ENCODE results near the gene BRMS1.
A peak's percentile ranks its signal among the peaks of the same experiment; 100 is the strongest.

BRMS1 gene

GRCh38 chr11:66302656-66303055 is 42.2 kb downstream of the BRMS1 start:
- no peak for DNase-seq

- peak; percentile 77 to 94 for DNase-seq
These were observed 45.7 kb downstream of the BRMS1 start for GRCh38 chr11:66299186-66299585.

- DNase-seq = no peak
These were observed 47.3 kb downstream of the BRMS1 start for GRCh38 chr11:66297610-66298009.

DNA sequence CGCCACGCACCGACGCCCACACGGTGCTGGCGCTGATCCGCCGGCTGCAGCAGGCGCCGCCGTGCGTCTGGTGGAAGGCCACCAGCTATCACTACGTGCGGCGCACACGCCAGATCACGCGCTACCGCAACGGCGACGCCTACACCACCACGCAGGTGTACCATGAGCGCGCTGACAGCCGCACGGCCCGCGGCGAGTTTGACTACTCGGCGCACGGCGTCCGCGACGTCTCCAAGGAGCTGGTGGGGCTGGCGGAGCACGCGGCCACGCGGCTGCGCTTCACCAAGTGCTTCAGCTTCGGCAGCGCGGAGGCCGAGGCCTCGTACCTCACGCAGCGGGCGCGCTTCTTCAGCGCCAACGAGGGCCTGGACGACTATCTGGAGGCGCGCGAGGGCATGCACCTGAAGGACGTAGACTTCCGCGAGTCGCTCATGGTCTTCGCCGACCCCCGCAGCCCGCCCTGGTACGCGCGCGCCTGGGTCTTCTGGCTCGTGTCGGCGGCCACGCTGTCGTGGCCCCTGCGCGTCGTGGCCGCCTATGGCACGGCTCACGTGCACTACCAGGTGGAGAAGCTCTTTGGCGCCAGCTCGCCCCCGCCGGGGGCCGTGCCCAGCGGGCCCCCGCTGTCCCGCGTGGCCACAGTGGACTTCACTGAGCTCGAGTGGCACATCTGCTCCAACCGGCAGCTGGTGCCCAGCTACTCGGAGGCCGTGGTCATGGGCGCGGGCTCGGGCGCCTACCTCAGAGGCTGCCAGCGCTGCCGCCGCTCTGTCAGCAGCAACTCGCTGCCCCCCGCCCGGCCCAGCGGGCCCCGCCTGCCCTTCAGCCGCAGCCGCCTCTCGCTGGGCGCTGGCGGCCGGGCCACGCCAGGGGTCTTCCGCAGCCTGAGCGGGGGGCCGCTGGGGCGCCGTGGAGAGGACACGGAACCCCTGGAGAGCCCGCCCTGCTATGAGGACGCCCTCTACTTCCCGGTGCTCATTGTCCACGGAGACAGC is 50.0 kb downstream of the BRMS1 start:
- no peak for DNase-seq

DNA sequence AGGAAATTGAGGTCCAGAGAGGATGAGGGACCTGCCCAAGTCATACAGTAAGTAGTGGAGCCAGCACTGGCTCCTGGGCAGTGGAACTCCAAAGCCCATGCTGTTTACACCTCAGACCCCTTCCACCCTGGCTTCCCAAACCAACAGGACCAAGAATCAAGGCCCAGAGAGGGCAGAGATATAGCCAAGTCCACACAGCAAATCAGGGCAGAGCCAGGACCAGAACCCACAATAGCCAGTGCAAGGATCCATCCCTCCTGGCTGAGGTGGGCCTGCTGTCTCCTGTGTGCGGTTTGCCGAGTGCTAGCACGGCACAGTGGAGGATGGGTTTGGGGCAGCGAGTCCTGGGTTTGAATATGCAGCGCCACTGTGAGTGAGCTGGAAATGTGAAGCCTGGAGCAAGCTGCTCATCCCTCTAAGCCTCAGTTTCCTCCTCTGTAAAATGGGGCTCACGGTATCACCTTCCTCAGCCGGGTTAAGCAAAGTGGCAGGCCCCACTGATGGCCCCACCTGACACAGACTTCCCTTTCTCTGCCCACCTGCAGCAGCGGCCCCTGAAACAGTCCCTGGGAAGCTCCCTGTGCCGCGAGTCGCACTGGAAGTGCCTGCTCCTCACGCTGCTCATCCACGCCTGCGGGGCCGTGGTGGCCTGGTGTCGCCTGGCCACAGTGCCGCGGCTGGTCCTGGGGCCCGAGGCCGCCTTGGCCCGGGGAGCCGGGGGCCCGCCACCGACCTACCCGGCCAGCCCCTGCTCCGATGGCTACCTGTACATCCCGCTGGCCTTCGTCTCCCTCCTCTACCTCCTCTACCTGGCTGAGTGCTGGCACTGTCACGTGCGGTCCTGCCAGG is 50.9 kb downstream of the BRMS1 start:
- DNase-seq = no peak

DNA sequence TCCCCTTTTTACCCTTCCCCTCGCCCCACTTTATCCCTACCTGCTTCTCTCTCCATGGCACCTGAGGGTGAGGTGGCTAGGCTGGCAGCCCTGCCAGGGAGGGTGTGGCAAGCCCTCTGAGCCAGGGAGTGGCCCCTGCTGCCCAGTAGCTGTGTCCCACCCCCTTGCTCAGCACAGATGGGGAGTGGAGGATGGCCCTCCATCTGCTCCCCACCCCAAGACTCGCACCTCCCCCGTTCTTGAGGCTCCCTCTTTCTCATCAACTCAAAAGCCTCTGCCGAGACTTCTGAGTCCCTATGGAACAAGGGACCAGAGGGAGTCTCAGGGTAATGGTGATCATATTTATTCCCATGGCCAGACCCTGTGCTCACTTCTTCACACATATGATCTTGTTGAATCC is 51.6 kb downstream of the BRMS1 start:
- DNase-seq = no peak

DNA sequence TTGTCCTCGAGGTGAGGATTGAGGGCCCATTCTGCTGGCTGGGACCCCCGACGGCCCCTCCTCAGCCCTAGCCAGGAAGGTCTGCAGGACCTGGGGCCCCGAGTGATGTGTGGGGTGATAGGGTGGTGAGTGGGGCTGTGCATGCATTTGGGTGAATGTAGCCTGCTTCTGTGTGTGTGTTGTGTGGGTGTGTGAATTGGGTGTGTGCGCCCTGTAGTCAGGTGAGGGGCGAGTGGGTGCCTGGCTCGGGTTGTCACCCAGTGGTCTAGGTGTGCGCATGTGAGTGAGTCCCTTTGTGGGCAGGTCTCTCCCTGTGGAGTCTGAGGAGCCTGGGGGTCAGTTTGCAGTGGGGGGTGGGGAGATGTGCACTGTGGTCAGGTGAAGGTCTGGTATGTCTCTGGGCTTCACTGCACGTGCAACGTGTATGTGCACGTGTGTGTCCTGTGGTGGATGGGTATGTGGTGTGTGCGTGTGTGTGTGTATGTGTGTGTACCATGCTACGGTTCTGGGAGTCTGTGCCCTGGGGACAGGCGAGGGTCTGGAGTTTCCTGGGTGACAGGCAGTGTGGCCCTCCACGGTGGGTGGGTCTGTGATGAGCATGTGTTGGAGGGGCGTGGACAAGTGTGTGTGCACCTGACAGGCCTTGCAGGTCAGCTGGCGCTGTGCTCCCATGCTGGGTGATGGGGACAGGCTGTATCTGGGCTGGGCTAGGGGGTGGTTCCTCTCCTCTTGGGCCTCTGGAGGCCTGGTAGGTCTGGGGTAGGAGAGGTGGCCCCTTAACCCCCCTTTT is 52.2 kb downstream of the BRMS1 start:
- DNase-seq = no peak

GRCh38 chr11:66291706-66292542 is 53.0 kb downstream of the BRMS1 start, which contains the start of gene TMEM151A:
Gene TMEM151A (plus strand): TSS chr11:66291894. CDS start chr11:66292014, 120 bp downstream.
- peak in 1 of 2 donors; percentile 34 for DNase-seq

- DNase-seq = no peak
These were observed 53.6 kb downstream of the BRMS1 start for GRCh38 chr11:66291303-66291705.

GRCh38 chr11:66290330-66290621 is 54.6 kb downstream of the BRMS1 start:
- no peak for DNase-seq

DNA sequence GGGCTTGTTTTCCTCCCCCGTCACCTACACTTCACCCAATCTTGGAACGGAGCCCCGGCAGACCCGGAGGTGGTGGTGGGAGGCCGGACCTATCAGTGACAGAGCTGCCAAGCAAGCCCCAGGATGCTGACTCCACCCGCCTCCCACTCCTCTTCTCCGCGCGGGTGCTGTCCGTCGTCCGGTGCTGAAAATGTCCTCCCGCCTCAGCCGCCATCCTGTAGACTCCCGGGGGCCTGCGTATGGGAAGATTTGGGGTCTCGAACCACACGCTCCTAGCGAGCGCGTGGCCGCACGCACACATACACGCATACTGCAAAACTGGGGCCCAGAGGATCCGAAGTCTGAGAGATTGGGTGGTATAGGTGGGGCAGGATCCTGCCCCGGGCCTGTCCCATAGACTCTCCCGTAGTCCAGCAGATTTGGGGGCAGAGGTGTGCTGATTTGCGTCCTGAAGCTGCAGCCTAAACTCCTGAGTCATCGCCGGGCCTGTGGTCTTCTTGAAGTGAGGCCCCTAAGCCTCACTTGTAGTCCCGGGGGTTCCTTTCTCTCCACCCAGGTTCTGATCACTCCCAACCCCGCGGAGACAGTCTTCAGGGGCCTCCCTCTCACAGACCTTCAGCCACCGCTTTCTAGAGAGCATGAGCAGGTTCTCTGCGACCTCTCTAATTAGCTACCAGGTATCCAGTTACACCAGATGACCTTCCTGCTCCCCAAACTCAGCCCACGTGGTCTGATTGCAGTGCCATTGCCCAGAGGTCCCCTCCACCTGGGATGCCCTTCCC is 55.2 kb downstream of the BRMS1 start:
- peak; percentile 65 to 87 for DNase-seq

DNA sequence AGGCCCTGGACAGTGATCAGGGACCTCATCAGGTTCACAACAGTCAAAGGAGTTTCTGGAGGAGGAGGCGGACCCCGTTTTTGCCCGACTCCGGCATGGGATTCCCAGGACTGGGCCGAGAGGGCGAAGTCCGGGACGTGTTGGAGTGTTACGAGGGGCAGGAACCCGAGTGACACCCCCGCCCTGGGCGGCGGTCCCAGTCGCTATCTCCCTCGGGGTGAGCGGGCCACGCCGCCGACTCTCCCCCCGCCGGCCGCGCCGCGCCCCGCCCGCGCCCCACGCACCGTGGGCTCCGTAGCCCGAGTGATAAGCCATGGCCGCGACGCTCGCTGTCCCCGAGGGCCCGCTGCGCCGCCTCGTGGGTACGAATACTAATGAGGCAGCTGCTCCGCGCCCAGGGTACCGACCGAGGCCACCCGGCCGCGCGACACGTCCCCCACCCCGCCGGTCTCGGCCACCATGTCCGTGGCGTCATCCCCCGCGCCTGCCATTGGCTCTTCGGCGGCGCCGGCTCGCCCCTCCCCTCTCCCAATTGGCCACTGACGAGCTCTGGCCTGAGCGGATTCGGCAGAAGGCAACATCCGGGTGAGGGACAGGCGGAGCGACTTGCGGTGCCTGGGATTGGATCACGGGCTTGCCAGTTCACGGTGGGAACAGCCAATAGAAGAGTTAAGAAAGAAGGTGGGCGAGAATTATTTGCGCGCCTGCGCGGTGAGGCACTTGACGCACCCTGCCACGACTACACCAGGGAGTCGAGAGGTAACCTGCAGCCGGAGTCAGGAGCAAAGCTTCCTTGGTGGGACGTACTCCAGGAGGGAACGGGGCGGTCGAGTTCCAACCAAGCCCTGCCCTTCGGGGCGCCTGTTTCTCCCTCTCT is 56.0 kb downstream of the BRMS1 start, which contains the start of gene YIF1A:
Gene YIF1A, minus strand, starts transcription at position 473 of the 877 bp plus-strand sequence. Its CDS starts 158 bp downstream, at position 315.
- DNase-seq = peak; percentile 99

GRCh38 chr11:66287889-66288670 is 56.8 kb downstream of the BRMS1 start:
- DNase-seq = no peak
